GM19239 (cell line): Measurements from ENCODE around the gene ZNF664.

Source experiments
- DNase-seq: peaks from one replicate; pipeline ENCODE4 v3.0.0; 2011; ENCODE audit warnings: low spot score; ENCODE audit not compliant: insufficient read length
- FAIRE-seq: peaks from 2 replicates; lab custom pipeline; 2011; peaks lifted over from hg19 to GRCh38; lab: Jason Lieb, UNC

ZNF664 gene

GRCh38 chr12:124026755-124027745 lies 54.0 kb downstream of the ZNF664 start:
- DNase-seq (no peak), FAIRE-seq (no peak)

DNA sequence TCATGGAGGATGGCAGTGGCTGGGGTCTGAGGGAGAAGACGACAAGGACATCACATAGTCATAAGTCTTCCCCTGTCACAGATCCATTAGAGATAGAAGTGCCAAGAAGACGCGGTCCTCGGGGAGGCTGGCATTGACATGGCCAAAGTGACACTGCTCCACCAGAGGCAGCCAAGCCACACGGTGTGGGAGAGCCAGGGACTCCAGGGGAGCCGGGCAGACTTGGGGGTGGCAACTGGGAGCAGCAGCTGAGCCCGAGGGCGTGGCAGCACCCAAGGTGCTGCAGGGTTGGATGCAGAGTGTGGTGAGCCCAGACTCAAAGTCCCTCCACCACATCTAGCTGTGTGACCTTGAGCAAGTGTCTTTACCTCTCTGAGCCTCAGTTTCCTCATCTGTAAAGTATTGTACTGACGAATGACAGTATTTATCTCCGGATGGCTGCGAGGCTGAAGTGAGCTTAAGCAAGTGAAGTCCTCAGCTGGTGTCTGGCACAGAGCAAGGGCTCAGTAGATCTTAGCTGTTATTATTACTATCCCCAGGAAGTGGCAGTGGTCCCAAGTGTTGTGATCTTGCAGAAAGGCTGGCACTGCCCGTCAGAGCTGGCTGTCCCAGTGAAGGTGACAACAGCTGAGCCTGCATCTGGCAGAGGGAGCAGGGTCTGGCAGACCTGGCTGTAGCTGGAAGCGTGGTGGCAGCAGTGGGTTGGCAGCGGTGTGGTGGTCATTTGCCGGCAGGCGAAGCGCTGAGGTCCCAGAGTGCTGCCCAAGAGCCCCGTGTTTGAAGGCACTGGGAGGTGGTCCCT lies 54.9 kb downstream of the ZNF664 start:
- FAIRE-seq, result no peak

DNA sequence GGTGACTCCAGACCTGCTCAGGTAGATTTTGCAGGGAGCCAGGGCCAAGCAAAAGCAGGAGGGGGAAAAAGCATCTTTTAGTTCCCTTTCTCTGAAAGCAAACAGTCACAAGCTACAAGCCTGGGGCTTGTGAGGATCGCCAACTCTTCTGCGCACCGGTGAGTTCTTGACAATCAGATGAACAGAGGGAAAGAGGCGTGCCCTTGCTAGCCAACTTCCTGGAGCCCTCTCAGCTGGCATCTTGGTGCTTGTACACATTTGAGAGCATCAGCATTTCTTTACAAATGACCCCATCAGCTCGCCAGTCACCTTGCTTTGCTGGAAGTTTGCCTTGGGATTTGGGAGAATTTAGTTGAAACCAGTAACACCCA lies 55.5 kb downstream of the ZNF664 start:
- DNase-seq (no peak), FAIRE-seq (no peak)

More for the DNA sequence above, 54.9 kb downstream of the ZNF664 start:
- DNase-seq, result no peak

- DNase-seq (no peak), FAIRE-seq (no peak)
These were observed 57.0 kb downstream of the ZNF664 start for GRCh38 chr12:124030008-124030407.

GRCh38 chr12:124030510-124030909 lies 57.5 kb downstream of the ZNF664 start:
- DNase-seq, result no peak

GRCh38 chr12:124031058-124031457 lies 58.0 kb downstream of the ZNF664 start:
- FAIRE-seq (no peak), DNase-seq (no peak)

More at GRCh38 chr12:124030510-124030909, 57.5 kb downstream of the ZNF664 start:
- no peak for FAIRE-seq

- DNase-seq (peak; percentile 27), FAIRE-seq (peak; percentile 83)
These were observed 59.4 kb downstream of the ZNF664 start for GRCh38 chr12:124032265-124032886.

- no peak for DNase-seq
- no peak for FAIRE-seq
These were observed 60.8 kb downstream of the ZNF664 start for GRCh38 chr12:124033859-124034258.

- DNase-seq (no peak), FAIRE-seq (no peak)
These were observed 61.3 kb downstream of the ZNF664 start for GRCh38 chr12:124034297-124034696.

- DNase-seq (no peak), FAIRE-seq (no peak)
These were observed 62.1 kb downstream of the ZNF664 start for GRCh38 chr12:124035163-124035562.

DNA sequence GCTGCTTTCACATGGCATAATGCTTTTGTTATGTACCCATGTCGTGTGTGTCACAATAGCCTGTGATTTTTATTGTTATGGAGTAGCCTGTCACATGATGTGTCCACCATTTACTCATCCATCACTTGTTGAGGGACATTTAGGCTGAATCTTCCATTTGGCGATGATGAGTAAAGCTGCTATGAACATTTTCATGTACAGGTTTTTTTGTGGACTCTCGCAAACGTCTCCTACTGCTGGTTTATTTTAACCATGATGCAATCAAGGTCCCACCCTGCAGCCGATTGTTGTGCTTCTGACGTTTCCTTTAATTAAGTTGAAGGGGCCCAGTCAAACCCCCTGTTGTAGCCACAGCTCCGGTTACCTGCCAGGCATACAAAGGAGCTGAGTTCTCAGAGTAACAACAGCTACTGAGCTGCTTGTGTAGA lies 63.2 kb downstream of the ZNF664 start:
- FAIRE-seq (no peak), DNase-seq (no peak)

DNA sequence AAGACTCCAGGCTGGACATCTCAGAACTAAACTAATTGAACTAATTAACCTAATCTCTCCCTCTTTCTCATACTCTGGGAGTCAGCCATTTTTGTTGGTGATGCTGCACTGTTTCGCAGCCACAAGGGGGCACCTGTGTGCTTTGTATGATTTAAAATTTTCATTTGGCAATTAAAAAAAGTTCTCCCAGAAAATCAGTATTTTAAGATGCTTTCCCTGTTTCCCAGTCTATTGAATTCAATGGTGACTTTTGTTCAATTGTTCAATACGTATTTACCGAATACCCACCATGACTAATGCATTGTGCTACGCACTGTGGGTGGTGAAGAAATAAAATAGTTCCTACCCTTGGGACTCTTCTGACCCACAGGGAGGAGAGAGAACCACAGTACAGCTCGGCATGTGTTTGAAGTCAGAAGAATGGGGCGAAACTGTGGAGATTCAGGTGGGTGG lies 63.7 kb downstream of the ZNF664 start:
- DNase-seq (peak; percentile 59), FAIRE-seq (peak; percentile 40)

DNA sequence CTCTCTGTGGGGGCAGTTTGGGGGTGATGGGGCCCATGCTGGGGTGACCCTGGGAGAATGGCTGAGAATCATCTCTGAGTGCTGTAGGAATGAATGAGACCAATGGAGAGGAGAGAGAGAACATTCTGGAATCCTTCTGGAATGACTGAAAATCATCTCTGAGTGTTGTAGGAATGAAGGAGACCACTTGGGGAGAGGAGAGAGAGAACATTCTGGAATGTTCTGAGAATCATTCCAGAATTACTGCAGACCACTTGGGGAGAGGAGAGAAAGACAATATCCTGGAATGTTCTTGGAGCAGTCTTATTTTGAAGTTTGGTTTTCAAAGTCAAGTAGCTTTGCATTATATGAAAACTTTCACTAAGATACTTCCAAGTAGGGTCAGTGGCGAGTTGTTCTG lies 64.3 kb downstream of the ZNF664 start:
- no peak for DNase-seq
- no peak for FAIRE-seq

DNA sequence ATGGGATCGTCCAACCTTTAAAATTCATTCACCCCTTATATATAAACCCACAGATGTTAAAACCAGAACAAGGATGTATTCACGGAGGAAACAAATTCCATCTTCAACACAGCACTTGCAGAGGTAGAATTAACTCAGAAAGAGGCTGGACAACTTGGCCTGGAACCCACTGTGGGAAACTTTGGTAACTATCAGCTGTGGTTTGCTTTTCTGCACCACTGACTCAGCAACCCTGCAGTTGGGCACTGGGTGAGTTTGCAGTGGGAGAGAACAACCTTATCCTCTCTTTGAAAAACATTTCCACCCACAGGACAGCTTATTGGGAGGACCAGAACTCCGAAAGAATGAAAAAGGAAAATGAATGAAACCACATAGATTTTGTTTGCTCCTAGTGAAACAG lies 66.3 kb downstream of the ZNF664 start:
- FAIRE-seq (no peak), DNase-seq (no peak)

- DNase-seq (no peak), FAIRE-seq (no peak)
These were observed 67.3 kb downstream of the ZNF664 start for GRCh38 chr12:124040291-124040690.

GRCh38 chr12:124040737-124041136 lies 67.7 kb downstream of the ZNF664 start:
- no peak for FAIRE-seq
- DNase-seq, result no peak

GRCh38 chr12:124041907-124042306 lies 68.9 kb downstream of the ZNF664 start:
- DNase-seq (no peak), FAIRE-seq (no peak)

DNA sequence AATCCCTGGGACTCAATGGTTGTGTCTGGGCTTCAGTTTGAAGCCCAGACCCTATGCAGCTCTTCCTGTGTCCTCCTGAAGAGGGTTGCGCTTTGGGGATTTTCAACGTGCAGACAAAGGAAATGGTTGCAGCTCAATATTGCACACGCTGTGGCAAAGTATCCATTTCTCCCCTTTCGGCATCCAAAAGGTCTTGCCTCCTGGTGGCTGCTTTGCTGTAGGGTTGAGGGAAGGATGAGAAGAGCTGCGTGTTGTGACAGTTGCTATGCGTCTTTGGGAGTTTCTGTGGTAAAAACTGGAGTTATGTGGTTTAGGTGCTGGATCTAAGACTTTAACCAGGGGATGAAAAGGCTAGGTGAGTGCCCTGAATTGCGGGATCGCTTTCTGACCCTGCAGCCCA lies 71.0 kb downstream of the ZNF664 start:
- DNase-seq (no peak), FAIRE-seq (no peak)

DNA sequence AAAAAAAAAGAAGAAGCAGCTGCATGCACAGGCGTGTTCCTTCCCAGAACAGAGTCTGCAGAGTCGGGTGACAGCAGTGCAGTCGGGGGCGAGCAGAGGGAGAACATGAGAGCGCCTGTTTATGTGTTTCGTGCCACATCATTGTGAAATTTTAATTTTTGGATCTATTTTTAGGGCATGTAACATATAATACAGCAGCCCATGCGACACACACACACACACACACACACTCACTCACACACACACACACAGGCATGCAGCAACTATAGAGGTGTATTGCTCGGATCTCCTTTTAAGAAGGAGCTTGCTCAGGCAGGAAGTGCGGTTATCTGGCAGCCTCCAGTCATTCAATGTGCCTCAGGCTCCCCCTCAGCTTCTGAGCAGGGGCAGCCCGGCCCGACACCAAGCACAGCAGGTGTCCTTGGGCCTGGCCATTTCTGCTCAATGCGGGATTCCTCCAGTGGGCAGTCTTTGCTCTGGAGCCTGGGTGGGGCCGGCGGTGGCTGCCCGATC lies 71.8 kb downstream of the ZNF664 start:
- no peak for DNase-seq

More for the DNA sequence above, 71.8 kb downstream of the ZNF664 start:
- FAIRE-seq, result no peak
